ENCODE data around the gene MACF1. TPM values are rescaled to one million over a fixed set of nuclear protein-coding genes. Genes with fewer than 3 reads are reported as not detected.

MACF1 gene
- total RNA-seq, 2 donors from 2014 or later = 154 to 355 TPM

GRCh38 chr1:39478126-39478915, 273.8 kb downstream of the MACF1 start:
- intact Hi-C loops (cut with DNase I) = no loop called here
- Histone ChIP-seq H3K4me1 (replicated peaks) (no peaks in the 10 kb centered on the region), H3K9me3 (no peaks in the 10 kb centered on the region), H3K27me3 (replicated peaks; ENCODE audit: insufficient read depth) (no peaks in the 10 kb centered on the region), H3K27ac (no peak overlapping the region), H3K4me3 (no peak overlapping the region), H3K36me3 (no peaks in the 10 kb centered on the region)
- no peak for DNase-seq (ENCODE audit: low spot score)
- 81% methylated on average over 5 of the region's 5 CpGs for WGBS
- TF ChIP-seq POLR2AphosphoS5 (IDR thresholded peaks at IDR 0.05) (no peak), CTCF (IDR thresholded peaks at IDR 0.05) (no peak), POLR2A (IDR thresholded peaks at IDR 0.05) (no peak)

GRCh38 chr1:39481289-39481688, 276.8 kb downstream of the MACF1 start:
- intact Hi-C loops (cut with DNase I) = no loop called here
- no peaks in the 10 kb centered on the region for H3K36me3 ChIP-seq
- no peak overlapping the region for H3K27ac ChIP-seq
- no peak overlapping the region for H3K4me3 ChIP-seq
- DNase-seq (ENCODE audit: low spot score) = no peak
- no peaks in the 10 kb centered on the region for H3K9me3 ChIP-seq
- 87% methylated on average over 6 of the region's 6 CpGs for WGBS
- no peaks in the 10 kb centered on the region for H3K27me3 ChIP-seq (replicated peaks; ENCODE audit: insufficient read depth)
- H3K4me1 ChIP-seq (replicated peaks) = no peaks in the 10 kb centered on the region
- TF ChIP-seq POLR2A (IDR thresholded peaks at IDR 0.05) = no peak
- TF ChIP-seq POLR2AphosphoS5 (IDR thresholded peaks at IDR 0.05) = no peak
- no peak for TF ChIP-seq CTCF (IDR thresholded peaks at IDR 0.05)

GRCh38 chr1:39483276-39483675, 278.8 kb downstream of the MACF1 start:
- Histone ChIP-seq H3K9me3 (no peaks in the 10 kb centered on the region), H3K27me3 (replicated peaks; ENCODE audit: insufficient read depth) (no peaks in the 10 kb centered on the region), H3K27ac (no peak overlapping the region), H3K4me1 (replicated peaks) (no peaks in the 10 kb centered on the region), H3K4me3 (no peak overlapping the region), H3K36me3 (no peaks in the 10 kb centered on the region)
- no peak for TF ChIP-seq POLR2AphosphoS5 (IDR thresholded peaks at IDR 0.05)
- TF ChIP-seq CTCF (IDR thresholded peaks at IDR 0.05) = no peak
- no peak for TF ChIP-seq POLR2A (IDR thresholded peaks at IDR 0.05)
- WGBS = 53% methylated on average over 1 of the region's 1 CpG
- intact Hi-C loops (cut with DNase I) = no loop called here
- no peak for DNase-seq (ENCODE audit: low spot score)

GRCh38 chr1:39484564-39484963, 280.1 kb downstream of the MACF1 start:
- H3K27ac ChIP-seq = no peak overlapping the region
- intact Hi-C loops (cut with DNase I) = no loop called here
- no peak overlapping the region for H3K4me3 ChIP-seq
- TF ChIP-seq CTCF (IDR thresholded peaks at IDR 0.05) = no peak
- peak; percentile 14 for TF ChIP-seq POLR2AphosphoS5 (IDR thresholded peaks at IDR 0.05)
- TF ChIP-seq POLR2A (IDR thresholded peaks at IDR 0.05) = no peak
- DNase-seq (ENCODE audit: low spot score) = no peak
- no peaks in the 10 kb centered on the region for H3K9me3 ChIP-seq
- 53% methylated on average over 7 of the region's 7 CpGs for WGBS
- no peaks in the 10 kb centered on the region for H3K27me3 ChIP-seq (replicated peaks; ENCODE audit: insufficient read depth)
- no peaks in the 10 kb centered on the region for H3K36me3 ChIP-seq
- H3K4me1 ChIP-seq (replicated peaks) = no peaks in the 10 kb centered on the region

Data from prostate gland (tissue), 2 donors.